GM21528 (cell line): ENCODE measurements around the gene BRAP.
"Not testable (repeated sequence)": the region's sequence is repeated elsewhere in the genome, so short reads cannot be mapped to it uniquely, and the experiment has no call there.

ENCODE experiments used
- ATAC-seq: cut with Tn5 transposase; IDR thresholded peaks from one replicate; pipeline ENCODE4 v1.9.1; 2021; ENCODE audit warnings: mild to moderate bottlenecking, moderate library complexity; ENCODE audit not compliant: unreplicated experiment, low FRiP score

Gene BRAP

DNA sequence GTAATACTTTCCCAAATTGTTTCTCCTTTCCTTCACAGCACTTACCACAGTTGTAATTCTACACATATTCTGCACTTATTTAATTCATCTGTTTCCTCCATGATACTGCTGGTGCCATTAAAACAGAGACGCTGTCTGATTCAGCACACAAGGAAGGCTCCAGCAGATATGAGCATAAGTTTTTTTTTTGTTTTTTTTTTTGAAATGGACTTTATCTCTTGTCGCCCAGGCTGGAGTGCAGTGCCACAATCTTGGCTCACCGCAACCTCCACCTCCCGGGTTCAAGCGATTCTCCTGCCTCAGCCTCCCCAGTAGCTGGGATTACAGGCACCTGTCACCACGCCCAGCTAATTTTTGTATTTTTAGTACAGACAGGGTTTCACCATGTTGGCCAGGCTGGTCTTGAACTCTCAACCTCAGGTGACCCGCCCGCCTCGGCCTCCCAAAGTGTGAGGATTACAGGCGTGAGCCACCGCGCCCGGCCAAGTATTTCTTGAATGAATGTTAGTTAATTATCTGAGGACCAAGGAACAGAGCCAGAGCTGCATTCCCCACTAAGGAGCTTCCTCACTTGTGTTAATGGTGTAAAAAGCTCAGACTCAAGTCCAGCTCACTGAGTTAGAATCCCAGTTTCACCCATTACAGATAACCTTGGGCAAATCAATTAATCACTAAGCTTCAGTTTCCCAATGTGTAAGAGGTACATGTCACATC is 1.1 kb downstream of the BRAP start:
- ATAC-seq: not testable (repeated sequence)

DNA sequence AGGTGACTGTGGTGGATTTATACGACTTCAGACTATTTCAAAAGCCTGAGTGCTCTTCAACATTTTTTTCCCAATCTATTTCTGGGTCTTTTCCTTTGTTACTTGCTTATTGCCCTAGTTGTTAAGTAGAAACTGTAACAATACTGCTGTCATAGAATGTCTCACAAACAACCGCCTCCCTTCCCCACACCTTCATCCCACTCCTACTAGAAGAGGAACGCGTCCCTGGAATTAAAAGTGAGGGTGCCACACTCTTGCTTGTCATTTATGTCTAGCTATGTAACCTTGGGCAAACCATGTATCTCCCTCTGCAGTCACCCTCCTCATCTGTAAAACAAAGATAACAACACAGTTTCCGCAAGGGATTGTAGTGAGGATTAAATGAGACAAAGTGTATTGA is 8.6 kb downstream of the BRAP start:
- no peak for ATAC-seq

DNA sequence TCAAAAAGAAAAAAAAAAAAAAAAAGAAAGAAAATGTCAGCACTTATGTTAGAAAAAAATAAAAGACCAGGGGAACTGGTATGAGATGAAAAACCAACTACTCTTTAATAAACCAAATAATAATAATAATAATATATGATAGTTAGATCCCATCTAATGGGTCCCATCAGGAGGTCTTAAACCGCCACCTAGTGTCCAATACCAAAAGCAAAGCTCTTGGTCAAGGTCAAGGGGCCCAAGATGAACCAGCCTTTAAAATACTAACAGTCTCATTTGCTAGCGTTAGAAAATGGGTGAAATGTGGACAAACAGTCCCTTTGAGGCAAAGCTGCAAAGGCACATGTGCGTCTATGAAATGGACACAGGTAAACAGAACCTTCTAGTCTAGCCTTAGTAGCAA is 12.3 kb downstream of the BRAP start:
- ATAC-seq: no peak

DNA sequence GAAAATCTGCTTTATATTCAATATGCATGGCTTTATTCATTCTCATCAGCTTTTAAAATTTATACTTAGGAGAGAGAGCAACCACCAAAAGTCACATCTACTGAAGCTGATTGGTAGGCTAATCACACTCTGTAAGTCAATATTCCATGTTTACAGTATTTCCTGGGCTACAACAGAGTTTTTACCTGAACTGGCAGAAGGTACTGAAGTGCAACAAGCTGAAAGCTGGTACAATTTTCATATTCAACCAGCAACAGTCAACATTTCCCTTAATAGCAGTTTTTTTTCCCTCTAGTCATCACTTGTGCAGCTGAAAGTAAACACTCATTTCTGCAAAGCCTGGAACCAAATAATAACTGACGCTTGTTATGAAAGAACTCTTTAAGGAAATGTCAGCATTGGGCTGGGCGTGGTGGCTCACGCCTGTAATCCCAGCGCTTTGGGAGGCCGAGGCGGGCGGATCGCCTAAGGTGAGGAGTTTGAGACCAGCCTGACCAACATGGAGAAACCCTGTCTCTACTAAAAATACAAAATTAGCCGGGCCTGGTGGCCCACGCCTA is 12.9 kb downstream of the BRAP start:
- no peak for ATAC-seq

DNA sequence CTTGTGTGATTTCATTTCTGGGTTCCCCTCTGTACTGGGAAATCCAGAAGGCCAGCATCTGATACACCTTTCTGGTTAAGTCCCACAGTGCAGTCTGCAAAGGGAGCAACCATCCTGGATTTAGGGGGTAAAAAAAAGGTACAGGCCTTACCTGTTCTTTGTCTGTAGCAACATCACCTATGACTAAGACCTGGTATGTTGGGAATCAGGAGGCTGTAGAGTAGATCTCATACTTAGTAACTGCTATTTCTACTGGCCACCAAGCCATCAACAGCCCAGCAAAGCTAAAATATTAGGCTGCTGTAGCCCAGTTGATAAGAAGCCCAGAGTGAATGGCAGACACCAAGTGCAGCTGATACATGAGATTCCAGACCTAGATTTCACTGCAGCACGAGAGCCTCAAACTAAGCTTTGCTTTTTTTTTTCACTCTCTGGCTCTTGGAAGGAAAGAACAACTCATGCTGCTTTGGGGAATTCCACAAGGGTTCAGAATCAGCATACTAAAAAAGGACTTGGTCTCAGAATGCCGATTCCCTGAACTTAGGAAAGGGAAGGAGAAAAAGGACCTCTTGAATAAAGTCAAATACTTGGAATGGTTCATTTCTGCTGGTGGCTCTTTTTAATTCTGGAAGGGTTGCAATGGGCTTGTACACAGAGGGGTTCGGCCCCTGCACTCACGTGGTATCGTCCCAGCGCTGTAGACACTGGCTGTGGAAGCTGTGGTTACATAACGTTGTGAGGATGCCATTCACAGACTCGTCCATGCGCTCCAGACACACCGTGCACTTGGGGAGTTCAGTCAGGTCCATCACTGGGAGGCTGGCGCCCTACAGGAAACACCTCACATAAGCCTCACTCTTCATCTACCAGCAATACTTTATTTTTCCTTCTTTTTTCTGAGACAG is 20.5 kb downstream of the BRAP start:
- no peak for ATAC-seq

DNA sequence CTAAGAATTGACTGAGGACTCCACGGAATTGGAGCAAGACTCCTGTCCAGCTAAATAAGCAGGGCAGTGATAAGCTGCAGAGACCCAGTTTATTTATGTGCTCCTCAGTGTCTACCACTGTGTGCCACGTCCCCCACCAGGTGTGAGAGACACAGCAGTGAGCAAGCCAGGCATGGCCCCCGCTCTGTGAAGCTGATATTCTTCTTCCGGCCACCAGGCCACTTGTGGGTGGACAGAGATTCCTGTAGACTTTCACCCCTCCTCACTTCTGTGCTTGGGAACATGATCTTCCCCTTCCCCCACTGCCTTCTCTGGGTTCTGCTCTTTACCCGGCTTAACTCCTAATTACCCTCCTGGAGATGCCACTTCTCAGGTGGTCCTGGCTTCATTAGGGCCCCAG is 21.3 kb downstream of the BRAP start:
- no peak for ATAC-seq

DNA sequence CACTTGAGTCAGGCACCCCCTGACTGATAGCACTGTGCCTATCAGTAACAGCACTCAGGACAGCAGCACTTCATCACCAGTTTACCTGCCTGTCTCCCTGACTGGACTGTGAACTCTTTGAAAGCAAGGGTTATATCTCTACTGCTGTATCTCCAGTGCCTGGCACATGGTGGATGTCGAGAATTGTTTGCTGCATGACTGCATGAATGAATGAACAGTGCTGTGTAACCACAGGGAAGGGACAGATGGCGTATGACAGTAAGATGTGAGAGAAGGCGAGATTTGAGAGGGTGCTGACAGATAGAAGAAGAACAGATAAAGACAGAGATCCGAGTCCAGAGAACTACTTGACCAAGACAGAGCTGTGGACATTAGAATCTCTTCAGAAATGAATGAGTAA is 29.7 kb downstream of the BRAP start:
- no peak for ATAC-seq

DNA sequence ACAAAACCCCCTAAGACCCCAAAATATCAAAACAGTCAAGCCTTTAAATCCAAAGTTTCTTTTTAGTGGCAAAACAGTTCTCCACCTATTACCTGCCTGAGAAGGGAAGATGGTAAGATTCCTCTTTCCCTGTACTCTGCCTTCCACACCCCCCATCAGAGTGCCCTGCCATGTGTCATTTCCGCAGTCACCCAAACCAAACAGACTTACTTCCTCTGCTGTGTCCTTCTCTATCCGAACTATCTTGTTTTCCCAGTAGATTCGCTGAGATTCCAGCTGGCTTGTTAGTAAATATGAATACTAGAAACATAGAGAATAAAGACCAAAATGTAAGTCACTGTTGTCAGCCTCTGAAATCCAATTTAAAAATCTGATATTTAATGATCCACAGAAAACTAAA is 30.4 kb downstream of the BRAP start:
- ATAC-seq: no peak

DNA sequence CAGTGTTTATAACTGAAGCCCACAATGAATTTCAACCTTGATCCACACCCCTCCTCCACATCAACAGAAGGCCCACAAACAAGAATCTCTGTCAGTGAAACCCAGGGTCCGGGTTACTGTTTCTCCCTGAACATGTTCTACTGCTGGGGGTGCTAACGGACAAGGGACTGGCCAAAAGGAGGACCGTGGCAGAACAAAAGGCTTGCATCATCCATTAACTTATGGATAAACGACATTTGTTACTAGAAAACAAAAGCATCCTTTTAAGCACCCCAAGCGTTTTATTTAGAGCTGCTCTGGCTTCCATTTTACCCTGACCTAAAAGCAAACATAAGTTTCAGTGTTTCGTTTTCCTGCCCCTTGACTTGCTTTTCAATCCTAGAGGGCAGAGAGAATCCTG is 32.2 kb downstream of the BRAP start:
- no peak for ATAC-seq

DNA sequence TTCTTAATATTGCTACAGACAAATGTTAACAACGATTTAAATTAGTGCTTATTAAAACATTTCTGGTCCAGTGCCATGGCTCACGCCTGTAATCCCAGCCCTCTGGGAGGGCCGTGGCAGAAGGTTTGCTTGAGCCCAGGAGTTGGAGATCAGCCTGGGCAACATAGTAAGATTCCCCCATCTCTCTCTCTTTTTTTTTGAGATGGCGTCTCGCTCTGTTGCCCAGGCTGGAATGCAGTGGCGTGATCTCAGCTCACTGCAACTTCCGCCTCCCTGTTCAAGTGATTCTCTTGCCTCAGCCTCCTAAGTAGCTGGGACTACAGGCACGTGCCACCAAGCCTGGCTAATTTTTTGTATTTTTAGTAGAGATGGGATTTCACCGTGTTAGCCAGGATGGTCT is 33.2 kb downstream of the BRAP start:
- ATAC-seq: not testable (repeated sequence)

DNA sequence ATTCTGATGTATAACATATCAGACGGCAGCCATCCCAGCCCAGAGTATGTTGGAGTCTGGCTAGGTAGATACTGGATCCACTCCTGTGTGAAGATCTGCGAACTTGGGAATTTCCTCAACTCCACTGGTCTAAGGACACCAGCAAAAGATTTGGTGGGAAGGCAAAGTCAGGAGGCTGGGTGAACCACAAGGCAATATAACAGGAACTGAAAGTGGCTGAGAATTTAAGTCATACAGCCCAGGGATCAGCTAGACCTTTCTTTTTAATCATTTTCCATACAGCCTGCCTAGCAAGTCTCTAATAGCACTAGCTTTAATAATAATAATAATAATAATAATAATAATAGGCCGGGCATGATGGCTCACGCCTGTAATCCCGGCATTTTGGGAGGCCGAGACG is 34.8 kb downstream of the BRAP start:
- no peak for ATAC-seq

DNA sequence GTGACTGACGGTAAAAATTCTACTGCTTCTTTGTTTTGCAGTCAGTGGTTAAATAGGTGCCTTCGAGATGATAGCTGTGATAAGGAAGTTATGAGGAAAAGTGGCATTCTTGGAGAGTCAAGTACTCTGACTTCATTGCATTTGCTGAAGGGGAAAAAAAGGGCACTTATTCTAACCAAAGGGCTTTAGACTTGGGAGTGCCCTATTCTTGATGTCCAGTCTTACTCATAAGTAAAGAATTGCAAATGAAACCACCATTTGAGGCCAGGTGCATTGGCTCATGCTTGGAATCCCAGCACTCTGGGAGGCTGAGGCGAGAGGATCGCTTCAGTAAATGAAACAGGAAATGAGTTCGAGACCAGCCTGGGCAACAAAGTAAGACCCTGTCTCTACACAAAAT is 40.3 kb downstream of the BRAP start:
- no peak for ATAC-seq

DNA sequence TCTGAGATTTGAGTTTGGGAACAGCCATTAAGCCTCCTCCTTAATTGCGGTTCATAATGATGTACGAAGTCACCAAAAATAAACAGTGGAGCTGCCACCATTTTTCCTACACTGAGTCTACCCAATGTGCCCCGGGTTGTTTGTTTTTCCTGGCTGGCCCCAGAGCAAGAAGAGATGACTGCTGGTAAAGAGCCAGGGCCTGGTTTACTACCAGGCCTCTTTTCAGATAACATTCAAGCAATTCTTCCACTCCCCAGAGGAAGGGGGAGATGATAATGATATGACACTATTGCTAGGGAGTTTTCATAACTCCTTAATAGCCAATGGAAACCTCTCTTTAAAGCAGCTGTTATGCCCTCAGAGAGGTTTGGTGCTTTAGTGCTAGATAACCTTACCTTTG is 42.3 kb downstream of the BRAP start:
- ATAC-seq: no peak

DNA sequence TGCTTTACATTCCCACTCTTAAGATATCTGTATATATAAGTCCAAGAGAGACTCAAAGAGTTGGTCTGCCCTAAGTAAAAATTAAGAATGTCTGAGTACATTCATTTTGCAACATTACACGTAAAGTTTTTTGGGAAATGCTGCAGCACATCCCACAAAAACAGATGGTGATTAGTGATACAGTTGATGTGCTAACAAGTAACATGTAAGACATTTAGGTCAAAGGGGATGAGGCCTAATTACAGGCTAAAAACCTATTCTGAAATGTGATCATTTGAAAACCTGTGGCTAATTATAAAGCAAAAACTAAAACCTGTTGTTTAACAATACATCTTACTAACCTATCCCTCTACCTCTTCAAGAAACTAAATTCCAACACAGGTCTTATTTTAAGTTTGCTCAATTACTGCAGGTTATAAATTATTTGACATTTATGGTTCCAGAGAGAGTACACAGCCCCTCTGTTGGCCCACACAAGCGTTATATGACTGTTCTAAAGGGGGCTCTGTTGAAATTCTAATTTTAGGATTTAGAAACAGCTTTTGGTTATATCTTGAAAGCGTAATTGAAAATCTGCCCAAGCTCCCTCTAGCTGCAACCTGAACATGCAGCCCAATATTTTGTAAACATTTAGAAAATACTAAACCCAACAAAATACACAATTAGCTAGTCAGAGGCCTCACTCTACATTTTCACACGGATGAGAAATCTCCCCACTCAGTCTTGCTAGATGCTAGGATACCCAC is 42.9 kb downstream of the BRAP start:
- ATAC-seq: no peak

DNA sequence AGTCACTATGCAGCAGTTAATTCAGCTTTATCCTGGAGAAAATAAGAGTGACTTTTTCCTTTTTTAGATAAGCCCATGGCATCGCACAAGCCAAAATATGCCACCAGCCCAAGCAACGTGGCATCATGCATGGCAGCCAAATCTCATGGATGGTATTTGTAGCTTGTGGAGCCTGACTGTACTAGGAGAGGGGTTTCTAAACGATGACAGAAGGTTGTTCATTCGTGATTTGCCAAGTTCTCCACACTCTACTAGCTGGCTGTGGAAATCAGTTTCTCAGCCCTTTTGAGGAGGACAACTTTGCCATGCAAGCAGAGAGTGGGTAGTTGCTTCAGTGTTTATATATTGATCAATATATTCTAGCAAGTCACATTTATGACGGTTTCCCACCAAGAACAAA is 45.2 kb downstream of the BRAP start:
- ATAC-seq: no peak

DNA sequence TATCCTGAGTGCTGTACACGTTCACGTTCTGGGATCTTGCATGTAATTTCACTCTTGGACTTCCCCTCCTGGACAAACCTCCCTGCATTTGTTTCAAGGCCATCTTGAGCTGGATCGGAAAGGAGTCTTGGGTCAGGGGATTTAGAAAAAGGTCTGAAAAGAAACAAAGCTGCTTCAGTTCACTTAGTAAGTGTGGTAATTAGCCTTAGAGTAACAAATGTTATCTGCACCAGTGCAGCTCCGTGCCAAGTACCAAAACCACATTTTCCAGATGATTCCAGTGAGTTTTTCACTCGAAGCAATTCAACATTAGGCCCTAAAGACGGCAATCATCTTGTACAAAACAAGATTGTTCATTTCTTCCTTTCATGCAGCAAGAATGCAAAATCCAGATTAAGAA is 47.2 kb downstream of the BRAP start:
- ATAC-seq: no peak

DNA sequence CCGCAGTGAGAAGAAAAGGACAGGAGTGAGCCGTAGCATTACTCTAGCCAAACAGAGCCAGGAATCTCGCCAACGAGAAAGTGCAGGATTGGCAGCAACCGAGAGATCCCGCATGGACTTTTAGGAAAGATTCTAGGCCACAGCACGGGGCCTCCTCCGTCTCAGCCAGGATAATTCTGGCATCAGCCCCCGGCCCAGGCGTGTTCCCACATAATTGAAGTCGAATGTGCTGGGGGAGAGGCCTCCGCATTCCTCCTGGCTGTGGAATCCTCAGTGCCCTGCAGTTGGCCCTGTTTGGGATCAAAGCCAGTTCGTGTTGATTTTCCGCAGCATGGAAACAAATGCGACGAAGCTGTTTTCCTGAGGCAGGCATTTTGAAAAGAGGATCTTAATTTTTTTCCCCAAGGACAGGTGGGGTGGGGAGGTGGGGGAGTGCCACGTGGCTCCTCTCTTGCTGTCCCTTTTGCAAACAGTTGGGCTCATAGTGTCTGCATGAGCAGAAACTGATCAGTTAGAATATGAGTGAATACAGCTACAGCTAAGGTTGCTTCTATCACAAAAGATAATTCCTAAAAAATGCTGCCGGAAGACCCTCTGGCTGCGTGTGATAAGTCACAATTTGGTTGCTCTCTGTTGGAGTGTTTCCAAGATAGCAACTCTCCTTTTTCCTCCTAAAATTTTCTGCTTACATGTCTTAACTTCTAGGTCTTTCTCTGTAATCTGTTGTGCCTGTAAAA is 49.4 kb downstream of the BRAP start:
- ATAC-seq: no peak

DNA sequence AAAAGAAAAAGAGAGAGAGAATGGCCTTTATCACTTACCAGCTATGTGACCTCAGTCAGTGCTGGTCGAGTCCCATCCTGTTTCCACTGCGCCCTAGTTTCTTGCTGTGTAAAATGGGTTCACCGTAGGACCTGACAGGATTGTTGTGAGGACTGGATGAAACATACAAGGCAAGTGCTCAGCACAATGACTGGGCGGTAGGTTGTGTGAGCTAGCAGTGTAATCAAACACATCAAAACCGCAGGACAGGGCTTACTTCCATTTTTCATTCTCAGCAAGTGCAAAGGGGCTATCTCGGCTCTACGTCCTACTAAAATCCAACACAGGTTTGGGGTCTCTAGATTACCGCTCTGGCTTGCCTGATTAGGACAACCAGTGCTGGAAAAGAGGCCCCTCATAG is 50.2 kb downstream of the BRAP start:
- ATAC-seq: no peak

DNA sequence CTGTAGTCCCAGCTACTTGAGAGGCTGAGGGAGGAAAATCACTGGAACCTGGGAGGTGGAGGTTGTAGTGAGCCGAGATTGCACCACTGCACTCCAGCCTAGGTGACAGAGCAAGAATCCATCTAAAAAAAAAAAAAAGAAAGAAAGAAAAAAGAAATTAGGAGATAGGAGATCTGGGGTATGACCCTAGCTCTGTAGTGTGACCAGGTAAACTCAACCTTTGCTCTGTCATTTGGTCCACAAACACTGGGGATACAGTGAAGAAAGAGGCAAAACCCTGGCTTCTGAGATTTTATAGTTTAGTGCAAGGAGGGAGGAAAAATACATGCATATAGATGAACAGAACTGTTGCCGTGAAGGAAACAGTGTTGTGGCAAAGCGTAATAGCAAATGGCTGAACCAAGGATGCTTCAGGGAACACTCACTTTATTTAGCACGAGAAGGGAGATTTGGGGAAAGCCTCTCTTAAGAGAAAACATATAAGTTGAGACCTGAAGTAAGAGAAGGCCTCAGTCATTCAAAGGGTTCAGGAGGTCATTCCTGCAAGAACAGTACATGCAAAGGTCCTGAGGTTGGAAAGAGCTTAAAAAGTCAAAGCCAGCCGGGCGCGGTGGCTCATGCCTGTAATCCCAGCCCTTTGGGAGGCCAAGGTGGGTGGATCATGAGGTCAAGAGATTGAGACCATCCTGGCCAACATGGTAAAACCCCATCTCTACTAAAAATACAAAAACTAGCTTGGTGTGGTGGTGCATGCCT is 57.1 kb downstream of the BRAP start:
- no peak for ATAC-seq

DNA sequence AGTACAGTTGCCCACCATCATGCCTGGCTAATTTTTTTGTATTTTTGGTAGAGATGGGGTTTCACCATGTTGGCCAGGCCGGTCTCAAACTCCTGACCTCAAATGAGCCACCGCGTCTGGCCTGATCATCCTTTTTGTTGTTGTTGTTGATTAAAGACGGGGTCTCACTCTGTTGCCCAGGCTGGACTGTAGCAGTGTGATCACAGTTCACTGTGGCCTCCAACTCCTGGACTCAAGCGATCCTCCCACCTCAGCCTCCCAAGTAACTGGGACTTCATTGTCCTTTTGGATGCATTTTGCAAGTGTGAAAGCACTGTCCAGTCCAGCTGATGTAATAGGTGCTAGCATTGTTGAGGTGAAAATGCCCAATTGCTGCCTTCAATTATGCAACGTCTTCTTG is 59.5 kb downstream of the BRAP start:
- no peak for ATAC-seq
